HepG2 (cell line): Measurements from ENCODE around the gene KLHL33. TPM values are rescaled to one million over a fixed set of nuclear protein-coding genes. Genes with fewer than 3 reads are reported as not detected.

Experiments used
- CREB1 ChIP-seq, 2 experiments: fragments of 450-650 bp in 1 of 2; IDR thresholded peaks; 2 replicates each; pipeline ENCODE4 v1.6.1; 2016 to 2017; ENCODE audit warnings: control low read depth in 1 of 2, mild to moderate bottlenecking in 1 of 2, missing compliant biosample characterization in 1 of 2, missing genetic modification characterization in 1 of 2
- GLMP ChIP-seq: sonication (generic); formaldehyde crosslinking; IDR thresholded peaks from 2 replicates; pipeline ENCODE4 v1.9.0; 2021; ENCODE audit warnings: missing genetic modification reagents, mild to moderate bottlenecking, borderline replicate concordance
- JARID2 ChIP-seq: sonication (generic); formaldehyde crosslinking; IDR thresholded peaks from 2 replicates; pipeline ENCODE4 v1.8.1; 2023; ENCODE audit warnings: missing genetic modification reagents, inconsistent platforms; ENCODE audit not compliant: insufficient replicate concordance
- KIAA2018 ChIP-seq: sonication (generic); formaldehyde crosslinking; IDR thresholded peaks from 2 replicates; pipeline ENCODE4 v1.5.0; 2020; ENCODE audit warnings: mild to moderate bottlenecking, missing genetic modification reagents, borderline replicate concordance
- MIER2 ChIP-seq: IDR thresholded peaks from 2 replicates; pipeline ENCODE4 v1.6.1; 2016; ENCODE audit warnings: missing biosample characterization, missing genetic modification reagents
- MLX ChIP-seq: IDR thresholded peaks from 2 replicates; pipeline ENCODE4 v1.6.1; 2016
- NCOA1 ChIP-seq: sonication (generic); formaldehyde crosslinking; IDR thresholded peaks from 2 replicates; pipeline ENCODE4 v1.9.0; 2021; ENCODE audit warnings: missing genetic modification reagents
- PHF5A ChIP-seq: IDR thresholded peaks from one replicate; pipeline ENCODE4 v1.6.1; 2018; ENCODE audit warnings: low read depth, missing genetic modification reagents; ENCODE audit not compliant: unreplicated experiment
- POGZ ChIP-seq: sonication (generic); formaldehyde crosslinking; IDR thresholded peaks from 2 replicates; pipeline ENCODE4 v1.4.0; 2020; ENCODE audit warnings: mild to moderate bottlenecking, missing genetic modification reagents
- ZBTB20 ChIP-seq: sonication (generic); formaldehyde crosslinking; IDR thresholded peaks from 2 replicates; pipeline ENCODE4 v1.8.1; 2023; ENCODE audit warnings: missing genetic modification reagents, low read depth, mild to moderate bottlenecking, borderline replicate concordance
- ZNF207 ChIP-seq: fragments of 450-650 bp; IDR thresholded peaks from 2 replicates; pipeline ENCODE4 v1.6.1; 2016; ENCODE audit warnings: antibody characterized with exemption, borderline replicate concordance
- ZNF317 ChIP-seq: sonication (generic); formaldehyde crosslinking; IDR thresholded peaks from 2 replicates; pipeline ENCODE4 v1.5.0; 2020; ENCODE audit warnings: mild to moderate bottlenecking, missing genetic modification reagents
- ZNF343 ChIP-seq: sonication (generic); formaldehyde crosslinking; IDR thresholded peaks from 2 replicates; pipeline ENCODE4 v1.4.0; 2020; ENCODE audit warnings: mild to moderate bottlenecking, missing genetic modification reagents
- ZNF362 ChIP-seq: sonication (generic); formaldehyde crosslinking; IDR thresholded peaks from 2 replicates; pipeline ENCODE4 v1.4.0; 2020; ENCODE audit warnings: missing genetic modification reagents, mild to moderate bottlenecking, borderline replicate concordance
- ZNF691 ChIP-seq: sonication (generic); formaldehyde crosslinking; IDR thresholded peaks from 2 replicates; pipeline ENCODE4 v1.4.0; 2020; ENCODE audit warnings: missing genetic modification reagents, low read depth, mild to moderate bottlenecking, borderline replicate concordance
- polyA plus RNA-seq, 8 experiments: library from polyadenylated mRNA; depleted of rRNA in 3 of 8; stranded (reverse) in 7 of 8; unstranded in 1 of 8; fragments of >200 nt; fragmentation: Illumina TruSeq in 4 of 8; extraction: Trizol in 4 of 8; gene quantifications; 2 replicates each; pipeline versions ENCODE4 v1.2.1 to v1.2.3, GENCODE V29; 2011 to 2016; ENCODE audit warnings: low read depth in 4 of 8, missing spikeins in 1 of 8, mixed read lengths in 1 of 8; ENCODE audit not compliant: insufficient read depth in 1 of 8
- total RNA-seq, 5 experiments: library from RNA; depleted of rRNA; stranded (reverse); fragments of >200 nt; fragmentation: Illumina TruSeq; extraction: Trizol; gene quantifications; 2 replicates each; pipeline ENCODE4 v1.2.3, GENCODE V29; 2016; ENCODE audit warnings: low read depth in 1 of 5

KLHL33 gene
- total and polyA plus RNA-seq, 2 of the 13 experiments (the other 11 are each of a cell fraction or from before 2014, with no cell fraction given) = not detected

- TF ChIP-seq JARID2 (no peak), POGZ (CRISPR knock-in tag) (peak; percentile 87), KIAA2018 (CRISPR knock-in tag) (no peak), ZNF343 (CRISPR knock-in tag) (peak; percentile 74; the same call in 1 of the 2 replicates), GLMP (CRISPR knock-in tag) (0 out of 2 replicates have a peak, but pooled peaks have one; percentile 71), ZNF207 (no peak), ZNF317 (peak; percentile 77), ZNF362 (no peak; the same call in 1 of the 2 replicates), NCOA1 (CRISPR knock-in tag) (0 out of 2 replicates have a peak, but pooled peaks have one; percentile 29), CREB1 (IDR thresholded peaks at IDR 0.05) (no peak), CREB1 (CRISPR knock-in tag; IDR thresholded peaks at IDR 0.05) (no peak), MIER2 (CRISPR knock-in tag) (no peak), PHF5A (CRISPR knock-in tag) (no peak), ZNF691 (CRISPR knock-in tag) (peak; percentile 65; the same call in 1 of the 2 replicates), MLX (CRISPR knock-in tag) (no peak; the same call in 1 of the 2 replicates), ZBTB20 (CRISPR knock-in tag) (peak; percentile 23; the same call in 1 of the 2 replicates)
These were observed 22.9 kb downstream of the KLHL33 start, which contains the start of gene TEP1 (continued) for GRCh38 chr14:20412876-20413743.
